NT2/D1 (cell line): Measurements from ENCODE around the gene IL15RA.

Experiments
- YY1 ChIP-seq: IDR thresholded peaks from 2 replicates; pipeline ENCODE4 v1.6.1; 2011; ENCODE audit not compliant: insufficient read length, insufficient read depth
- ZNF274 ChIP-seq: IDR thresholded peaks from 2 replicates; pipeline ENCODE4 v1.6.1; 2011; ENCODE audit warnings: mild to moderate bottlenecking, low read depth, low read length

- TF ChIP-seq ZNF274, result no peak
- no peak for TF ChIP-seq YY1
Measured at GRCh38 chr10:6006546-6006945, 29.2 kb upstream of the IL15RA start.
